Measurements from ENCODE around the gene WDR35.
A peak's percentile ranks its signal among the peaks of the same experiment; 100 is the strongest.

The WDR35 gene

DNA sequence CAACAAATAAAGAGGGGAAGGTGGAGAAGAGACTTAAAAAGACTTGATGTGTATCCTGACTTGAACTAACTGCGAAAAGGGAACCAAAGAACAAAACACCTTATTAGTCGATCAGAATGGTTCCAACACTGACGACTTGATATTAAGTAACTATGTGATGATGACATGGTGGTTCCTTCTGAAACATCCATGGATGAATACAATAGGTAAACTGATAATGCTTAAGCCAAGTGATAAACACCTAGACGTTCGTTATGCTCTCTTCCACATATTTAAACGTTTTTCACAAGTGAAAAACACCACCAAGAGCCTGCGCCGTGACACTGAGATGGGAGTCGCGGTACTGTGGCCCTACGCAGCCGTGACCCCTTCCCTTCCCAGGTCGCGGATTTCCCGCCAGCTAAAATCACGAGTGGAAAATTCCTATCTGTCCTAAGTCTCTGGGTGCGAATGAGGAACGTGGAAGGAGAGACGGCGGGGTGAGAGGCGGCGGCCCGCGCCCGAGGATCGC lies 88.9 kb downstream of the WDR35 start:
- 4% methylated on average over 26 of the region's 26 CpGs for WGBS
- peak overlapping the region; percentile 99 for H3K27ac ChIP-seq (ENCODE audit: low read length, poor library complexity, severe bottlenecking)

DNA sequence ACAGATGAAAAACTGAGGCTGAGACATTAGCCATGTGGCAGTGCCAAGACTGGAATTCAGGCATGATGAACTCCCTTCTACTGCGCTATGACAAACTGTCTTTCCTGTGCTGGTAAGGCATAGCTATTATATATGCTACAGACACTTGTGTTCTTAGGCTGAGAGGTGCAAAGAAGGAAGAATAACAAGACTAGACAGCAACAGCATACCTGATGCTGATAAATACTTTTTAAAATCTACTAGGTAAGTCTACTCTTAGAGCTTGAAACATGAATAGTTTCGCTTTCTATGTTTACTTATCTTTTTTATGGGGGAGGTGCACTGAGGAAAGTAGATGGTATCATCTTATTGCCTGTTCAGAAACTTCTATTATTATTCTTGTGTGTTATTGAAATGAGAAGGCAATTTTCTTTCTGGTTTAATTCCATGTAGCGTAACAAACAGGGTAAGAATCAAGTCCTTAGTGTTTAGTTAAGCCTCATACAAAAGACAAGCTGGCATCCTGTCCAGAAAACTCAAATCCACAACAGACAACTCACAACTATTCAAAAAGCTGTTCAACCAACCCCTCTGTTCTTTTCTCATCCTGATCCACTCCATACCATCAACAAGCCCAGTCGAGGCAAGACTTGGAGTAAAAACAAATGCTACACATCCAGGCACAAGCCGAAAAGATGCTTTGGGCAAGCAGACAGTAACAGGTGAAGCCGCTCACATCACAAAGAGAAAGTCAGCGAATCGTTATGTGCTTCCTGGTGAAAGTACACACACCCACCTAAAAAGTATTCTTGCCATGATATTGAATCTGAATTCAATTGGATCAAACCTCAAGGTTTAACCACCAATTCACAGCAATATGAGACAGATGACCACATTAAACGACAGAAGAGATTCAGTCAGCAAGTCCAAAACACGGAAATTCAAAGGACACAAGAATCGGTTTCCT lies 89.6 kb downstream of the WDR35 start:
- Histone ChIP-seq H3K79me1 (replicated peaks; ENCODE audit: low read length, poor library complexity, severe bottlenecking) (peaks cover 10% of the 10 kb centered on the region), H3K18ac (ENCODE audit: low read depth in 1 of 2, low read length in 2 of 2) (no peak overlapping the region), H3K27ac (ENCODE audit: low read length, poor library complexity, severe bottlenecking) (no peak overlapping the region), H2BK15ac (ENCODE audit: low read depth, poor library complexity, severe bottlenecking) (no peak overlapping the region), H2BK120ac (ENCODE audit: low read depth, low read length) (no peak overlapping the region), H2BK12ac (ENCODE audit: low read length in 2 of 2) (no peak overlapping the region), H3K4ac (ENCODE audit: low read depth in 1 of 2, low read length in 2 of 2) (peak overlapping the region in 1 of 2 experiments; percentile 11), H2AK5ac (ENCODE audit: low read length, severe bottlenecking) (no peak overlapping the region), H3K9ac (ENCODE audit: low read length) (peak overlapping the region; percentile 97), H3K4me3 (ENCODE audit: insufficient read depth in 1 of 2, low read depth in 1 of 2, low read length in 2 of 2) (peak overlapping the region in 1 of 2 experiments; percentile 90), H3K36me3 (ENCODE audit: control insufficient read depth in 1 of 2, insufficient read depth in 2 of 2, low read depth in 1 of 2, low read length in 2 of 2) (peaks cover 0 to 3% of the 10 kb centered on the region in 2 experiments), H4K91ac (ENCODE audit: low read length) (no peak overlapping the region), H3K23ac (ENCODE audit: low read length in 2 of 2) (peak overlapping the region in 1 of 2 experiments; percentile 60), H3K9me3 (ENCODE audit: control insufficient read depth, low read length) (no peaks in the 10 kb centered on the region), H3K4me2 (ENCODE audit: low read length, poor library complexity, severe bottlenecking) (peak overlapping the region; percentile 75), H3K14ac (ENCODE audit: low read length in 2 of 2) (no peak overlapping the region), H2BK5ac (ENCODE audit: low read depth, low read length, poor library complexity, severe bottlenecking) (no peak overlapping the region), H3K27me3 (ENCODE audit: control insufficient read depth in 1 of 2, insufficient read depth in 1 of 2, low read length in 2 of 2) (no peaks in the 10 kb centered on the region), H4K8ac (ENCODE audit: low read length) (peak overlapping the region; percentile 54), H3K4me1 (ENCODE audit: control insufficient read depth, insufficient read depth, low read depth, low read length) (peaks cover 7% of the 10 kb centered on the region), H2AFZ (ENCODE audit: low read depth, low read length) (no peak overlapping the region)
- DNase-seq = peak; percentile 24
- WGBS = 60% methylated on average over 10 of the region's 11 CpGs

More for the DNA sequence above, 88.9 kb downstream of the WDR35 start:
- peaks cover 8% of the 10 kb centered on the region for H3K79me1 ChIP-seq (replicated peaks; ENCODE audit: low read length, poor library complexity, severe bottlenecking)
- H2AK5ac ChIP-seq (ENCODE audit: low read length, severe bottlenecking) = peak overlapping the region; percentile 64
- peak overlapping the region; percentile 99 for H2AFZ ChIP-seq (ENCODE audit: low read depth, low read length)
- peak overlapping the region; percentile 76 to 90 for H3K4me3 ChIP-seq (ENCODE audit: insufficient read depth in 1 of 2, low read depth in 1 of 2, low read length in 2 of 2)
- no peak overlapping the region for H2BK12ac ChIP-seq (ENCODE audit: low read length in 2 of 2)
- peak overlapping the region; percentile 88 to 93 for H3K18ac ChIP-seq (ENCODE audit: low read depth in 1 of 2, low read length in 2 of 2)
- peak overlapping the region; percentile 51 for H2BK5ac ChIP-seq (ENCODE audit: low read depth, low read length, poor library complexity, severe bottlenecking)
- H3K4me2 ChIP-seq (ENCODE audit: low read length, poor library complexity, severe bottlenecking) = peak overlapping the region; percentile 75
- no peak overlapping the region for H2BK120ac ChIP-seq (ENCODE audit: low read depth, low read length)
- H2BK15ac ChIP-seq (ENCODE audit: low read depth, poor library complexity, severe bottlenecking) = no peak overlapping the region
- H3K9me3 ChIP-seq (ENCODE audit: control insufficient read depth, low read length) = no peaks in the 10 kb centered on the region
- H4K8ac ChIP-seq (ENCODE audit: low read length) = peak overlapping the region; percentile 82
- peak; percentile 47 for DNase-seq
- peak overlapping the region; percentile 97 for H4K91ac ChIP-seq (ENCODE audit: low read length)
- peaks cover 7% of the 10 kb centered on the region for H3K4me1 ChIP-seq (ENCODE audit: control insufficient read depth, insufficient read depth, low read depth, low read length)
- peak overlapping the region; percentile 60 to 98 for H3K23ac ChIP-seq (ENCODE audit: low read length in 2 of 2)
- peaks cover 0 to 3% of the 10 kb centered on the region in 2 experiments for H3K36me3 ChIP-seq (ENCODE audit: control insufficient read depth in 1 of 2, insufficient read depth in 2 of 2, low read depth in 1 of 2, low read length in 2 of 2)
- peak overlapping the region; percentile 83 to 93 for H3K4ac ChIP-seq (ENCODE audit: low read depth in 1 of 2, low read length in 2 of 2)
- peak overlapping the region; percentile 97 for H3K9ac ChIP-seq (ENCODE audit: low read length)
- H3K14ac ChIP-seq (ENCODE audit: low read length in 2 of 2) = peak overlapping the region in 1 of 2 experiments; percentile 93
- no peaks in the 10 kb centered on the region for H3K27me3 ChIP-seq (ENCODE audit: control insufficient read depth in 1 of 2, insufficient read depth in 1 of 2, low read length in 2 of 2)

DNA sequence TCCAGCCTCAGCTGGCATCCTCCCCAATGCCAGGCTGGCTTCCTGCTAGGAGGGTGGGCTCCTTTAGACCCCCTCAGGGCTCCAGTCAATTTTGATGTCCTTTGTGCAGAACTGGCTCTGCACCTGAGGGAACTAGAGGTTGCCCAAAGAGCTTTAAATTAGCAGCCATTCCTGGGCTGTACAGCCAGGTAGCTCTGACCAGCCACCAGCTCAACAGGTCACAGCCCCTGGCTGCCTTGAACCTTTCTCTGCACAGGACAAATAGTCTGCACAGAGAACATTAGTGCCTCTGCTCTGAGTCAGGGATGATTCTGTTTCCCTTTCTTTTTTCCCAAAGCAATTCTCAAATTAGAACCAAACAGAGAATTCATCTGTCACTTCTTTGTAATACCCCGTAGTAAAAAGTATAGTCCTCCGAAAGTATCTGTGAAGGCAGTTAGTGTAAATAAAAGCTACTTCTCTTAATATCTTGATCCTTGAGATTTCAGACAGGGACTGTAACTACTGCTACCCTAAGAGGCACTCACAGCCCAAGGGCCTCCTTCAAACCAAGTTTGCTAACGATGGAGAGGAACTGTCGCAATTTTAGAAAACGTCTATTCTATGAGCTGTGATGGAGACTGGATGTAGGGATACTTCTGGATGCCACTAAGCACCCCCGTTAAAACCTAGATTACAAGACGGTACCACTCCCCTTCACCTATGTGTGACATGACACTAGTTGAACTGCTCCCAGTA lies 91.1 kb downstream of the WDR35 start:
- Histone ChIP-seq H3K4ac (ENCODE audit: low read depth in 1 of 2, low read length in 2 of 2) (no peak overlapping the region), H2BK12ac (ENCODE audit: low read length in 2 of 2) (no peak overlapping the region), H2BK5ac (ENCODE audit: low read depth, low read length, poor library complexity, severe bottlenecking) (no peak overlapping the region), H3K4me3 (ENCODE audit: insufficient read depth in 1 of 2, low read depth in 1 of 2, low read length in 2 of 2) (peak overlapping the region in 1 of 2 experiments; percentile 64), H3K27me3 (ENCODE audit: control insufficient read depth in 1 of 2, insufficient read depth in 1 of 2, low read length in 2 of 2) (no peaks in the 10 kb centered on the region), H3K23ac (ENCODE audit: low read length in 2 of 2) (peak overlapping the region in 1 of 2 experiments; percentile 79), H3K14ac (ENCODE audit: low read length in 2 of 2) (no peak overlapping the region), H2AFZ (ENCODE audit: low read depth, low read length) (no peak overlapping the region), H4K8ac (ENCODE audit: low read length) (peak overlapping the region; percentile 64), H3K79me1 (replicated peaks; ENCODE audit: low read length, poor library complexity, severe bottlenecking) (peaks cover 12% of the 10 kb centered on the region), H3K9ac (ENCODE audit: low read length) (peak overlapping the region; percentile 60), H3K27ac (ENCODE audit: low read length, poor library complexity, severe bottlenecking) (no peak overlapping the region), H3K36me3 (ENCODE audit: control insufficient read depth in 1 of 2, insufficient read depth in 2 of 2, low read depth in 1 of 2, low read length in 2 of 2) (peaks cover 0 to 3% of the 10 kb centered on the region in 2 experiments), H2BK120ac (ENCODE audit: low read depth, low read length) (no peak overlapping the region), H4K91ac (ENCODE audit: low read length) (no peak overlapping the region), H3K9me3 (ENCODE audit: control insufficient read depth, low read length) (no peaks in the 10 kb centered on the region), H3K4me1 (ENCODE audit: control insufficient read depth, insufficient read depth, low read depth, low read length) (peaks cover 7% of the 10 kb centered on the region), H3K4me2 (ENCODE audit: low read length, poor library complexity, severe bottlenecking) (peak overlapping the region; percentile 44), H2AK5ac (ENCODE audit: low read length, severe bottlenecking) (peak overlapping the region; percentile 69), H3K18ac (ENCODE audit: low read depth in 1 of 2, low read length in 2 of 2) (no peak overlapping the region), H2BK15ac (ENCODE audit: low read depth, poor library complexity, severe bottlenecking) (no peak overlapping the region)
- no peak for DNase-seq
- WGBS = no CpG with 5 or more reads among the region's 7 CpGs
